GM19452 (cell line): ENCODE data around the gene EFNB3.

ENCODE experiments used
- ATAC-seq: cut with Tn5 transposase; IDR thresholded peaks from one replicate; pipeline ENCODE4 v1.9.1; 2021; ENCODE audit not compliant: unreplicated experiment

Gene EFNB3

DNA sequence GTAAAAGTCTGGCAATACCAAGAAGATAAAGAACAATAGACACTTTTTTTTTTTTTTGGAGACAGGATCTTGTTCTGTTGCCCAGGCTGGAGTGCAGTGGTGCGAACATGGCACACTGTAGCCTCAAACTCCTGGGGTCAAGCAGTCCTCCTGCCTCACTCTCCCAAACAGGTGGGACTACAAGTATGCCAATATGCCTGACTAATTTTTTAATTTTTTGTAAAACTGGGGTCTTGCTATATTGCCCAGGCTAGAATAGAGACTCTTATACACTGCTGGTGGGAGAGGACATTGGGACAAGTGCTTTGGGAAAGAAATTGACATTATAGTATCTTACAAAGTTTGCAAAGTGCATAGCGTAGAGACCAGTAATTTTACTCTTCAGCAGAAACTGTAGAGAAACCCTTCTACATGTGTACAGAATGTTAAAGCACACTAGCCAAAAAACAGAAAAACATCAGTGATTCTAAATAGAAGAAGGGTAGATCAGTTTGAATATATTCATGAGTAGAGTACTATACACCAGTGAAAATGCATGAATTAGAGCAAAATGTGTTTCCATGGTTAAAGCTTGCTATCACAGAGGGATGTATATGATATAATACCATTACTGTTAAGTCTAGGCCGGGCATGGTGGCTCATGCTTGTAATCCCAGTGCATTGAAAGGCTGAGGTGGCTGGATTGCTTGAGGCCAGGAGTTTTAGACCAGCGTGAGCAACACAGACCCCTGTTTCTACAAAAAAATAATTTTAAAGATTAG lies 7.0 kb upstream of the EFNB3 start:
- no peak for ATAC-seq

DNA sequence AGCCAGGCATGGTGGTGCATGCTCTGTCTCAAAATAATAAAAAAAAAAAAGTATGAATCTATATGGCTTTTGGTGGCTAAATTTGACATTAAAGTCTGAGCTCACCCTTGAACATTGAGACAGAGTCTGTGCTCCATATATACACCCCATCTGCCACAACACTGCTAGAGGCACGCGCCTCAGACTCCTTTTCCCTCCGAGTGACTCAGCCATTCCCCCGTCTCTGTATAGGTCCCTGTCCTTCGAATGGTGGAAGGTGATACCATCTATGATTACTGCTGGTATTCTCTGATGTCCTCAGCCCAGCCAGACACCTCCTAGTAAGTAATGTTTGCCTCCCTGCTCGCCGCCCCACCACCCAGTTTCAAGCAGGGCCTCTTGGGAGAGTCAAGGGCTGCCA lies 4.5 kb upstream of the EFNB3 start:
- no peak for ATAC-seq

DNA sequence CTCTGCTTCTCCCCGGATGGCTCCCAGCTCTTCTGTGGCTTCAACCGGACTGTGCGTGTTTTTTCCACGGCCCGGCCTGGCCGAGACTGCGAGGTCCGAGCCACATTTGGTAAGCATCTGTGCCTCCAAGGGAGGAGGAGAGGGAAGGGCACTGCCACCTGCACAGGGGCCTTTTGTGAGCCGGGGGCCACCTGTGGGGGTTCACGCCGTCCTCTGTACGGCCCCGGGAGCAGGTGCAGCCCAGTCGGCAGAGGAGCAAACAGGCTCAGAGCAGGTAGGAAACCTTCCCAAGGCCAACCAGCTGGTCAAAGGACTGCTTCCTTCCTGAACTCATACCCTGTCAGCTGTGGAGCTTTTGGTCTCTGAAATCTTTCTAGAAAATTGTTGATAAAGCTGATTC lies 3.3 kb upstream of the EFNB3 start:
- no peak for ATAC-seq

DNA sequence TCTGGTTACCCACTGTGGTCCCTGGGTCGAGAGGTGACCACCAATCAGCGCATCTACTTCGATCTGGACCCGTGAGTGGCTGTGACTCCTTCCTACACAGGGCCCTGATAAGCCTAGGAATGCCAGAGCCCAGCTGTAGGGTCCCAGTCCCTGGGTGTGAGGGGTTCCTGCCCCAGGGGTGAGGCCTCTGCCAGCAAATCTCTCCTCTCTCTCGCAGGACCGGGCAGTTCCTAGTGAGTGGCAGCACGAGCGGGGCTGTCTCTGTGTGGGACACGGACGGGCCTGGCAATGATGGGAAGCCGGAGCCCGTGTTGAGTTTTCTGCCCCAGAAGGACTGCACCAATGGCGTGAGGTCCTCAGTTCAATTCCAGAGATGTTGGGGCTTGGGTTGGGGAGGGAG lies 2.2 kb upstream of the EFNB3 start:
- no peak for ATAC-seq

DNA sequence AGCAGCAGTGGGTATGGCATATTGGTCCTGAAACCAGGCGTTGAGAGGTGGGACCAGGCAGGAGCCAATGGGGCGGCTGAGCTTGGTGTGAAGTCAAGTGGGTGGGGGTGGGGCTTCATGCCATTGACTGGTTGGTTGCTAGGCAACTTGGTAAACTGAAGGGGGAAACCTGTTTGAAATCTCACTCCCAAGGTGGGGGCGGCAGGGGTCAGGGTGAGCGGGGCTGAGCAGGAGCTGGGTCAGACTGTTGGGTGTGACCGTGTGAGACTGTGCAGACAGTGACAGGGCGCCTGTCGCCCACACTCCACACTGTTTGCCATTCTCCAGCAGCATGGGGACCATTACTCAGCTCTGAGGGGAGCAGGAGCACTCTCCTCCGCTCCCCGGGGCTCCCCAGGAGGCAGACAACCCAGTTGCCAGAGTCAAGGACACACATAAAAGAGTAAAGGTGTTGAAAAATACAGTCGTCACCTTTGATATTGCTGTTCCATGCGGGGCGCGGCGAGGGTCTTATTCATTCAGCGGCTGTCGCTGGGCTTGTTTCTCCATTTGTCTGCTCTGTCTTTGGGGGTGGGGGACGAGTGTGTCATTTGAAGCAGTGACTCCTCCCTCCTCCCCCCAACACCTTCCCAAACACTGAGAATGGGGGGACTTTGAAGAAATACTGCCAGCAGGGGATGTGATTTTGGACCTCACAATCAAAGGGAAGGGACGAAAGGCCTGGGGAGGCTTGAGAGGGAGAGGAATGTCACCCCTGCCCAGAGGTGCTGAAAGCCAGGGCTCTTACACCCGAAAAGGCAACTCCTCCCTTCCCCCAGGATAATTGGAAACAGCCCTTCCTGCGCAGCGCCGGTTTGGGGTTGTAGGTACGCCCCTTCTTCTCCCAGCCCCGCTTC lies 1.2 kb upstream of the EFNB3 start:
- ATAC-seq: no peak

DNA sequence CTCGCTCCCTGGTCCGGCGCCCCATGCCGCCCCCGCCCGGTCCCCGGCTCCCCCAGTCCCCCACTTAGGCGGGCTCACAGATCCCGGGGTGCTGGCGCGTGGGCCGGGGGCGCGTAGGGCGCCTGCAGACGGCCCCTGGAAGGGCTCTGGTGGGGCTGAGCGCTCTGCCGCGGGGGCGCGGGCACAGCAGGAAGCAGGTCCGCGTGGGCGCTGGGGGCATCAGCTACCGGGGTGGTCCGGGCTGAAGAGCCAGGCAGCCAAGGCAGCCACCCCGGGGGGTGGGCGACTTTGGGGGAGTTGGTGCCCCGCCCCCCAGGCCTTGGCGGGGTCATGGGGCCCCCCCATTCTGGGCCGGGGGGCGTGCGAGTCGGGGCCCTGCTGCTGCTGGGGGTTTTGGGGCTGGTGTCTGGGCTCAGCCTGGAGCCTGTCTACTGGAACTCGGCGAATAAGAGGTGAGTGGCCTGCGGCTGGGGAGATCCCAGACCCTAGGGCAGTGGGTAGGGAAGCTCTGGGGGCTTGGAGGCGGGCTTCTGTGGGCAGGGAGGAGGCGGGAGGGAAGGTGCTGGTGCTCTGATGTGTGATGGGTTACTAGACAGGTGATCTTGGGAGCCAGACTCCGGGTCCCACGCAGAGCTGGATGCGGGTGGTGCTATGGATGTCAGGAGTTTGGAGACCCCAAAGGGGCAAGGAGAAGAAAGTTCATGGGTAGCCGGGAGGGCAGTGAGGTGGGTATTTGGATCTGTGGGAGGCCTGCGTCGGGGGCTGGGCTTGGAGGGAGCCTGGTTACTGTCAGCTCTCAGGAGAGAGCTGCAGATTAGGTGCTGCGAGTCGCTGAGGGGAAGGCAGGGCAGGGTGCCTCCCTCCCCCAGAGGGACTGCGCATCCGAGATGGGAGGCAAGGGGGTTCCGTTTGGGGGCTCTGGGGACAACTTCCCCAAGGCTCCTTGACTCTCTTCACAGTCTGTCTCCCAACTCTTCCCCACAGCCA lies 560 bp downstream of the EFNB3 start:
- no peak for ATAC-seq

DNA sequence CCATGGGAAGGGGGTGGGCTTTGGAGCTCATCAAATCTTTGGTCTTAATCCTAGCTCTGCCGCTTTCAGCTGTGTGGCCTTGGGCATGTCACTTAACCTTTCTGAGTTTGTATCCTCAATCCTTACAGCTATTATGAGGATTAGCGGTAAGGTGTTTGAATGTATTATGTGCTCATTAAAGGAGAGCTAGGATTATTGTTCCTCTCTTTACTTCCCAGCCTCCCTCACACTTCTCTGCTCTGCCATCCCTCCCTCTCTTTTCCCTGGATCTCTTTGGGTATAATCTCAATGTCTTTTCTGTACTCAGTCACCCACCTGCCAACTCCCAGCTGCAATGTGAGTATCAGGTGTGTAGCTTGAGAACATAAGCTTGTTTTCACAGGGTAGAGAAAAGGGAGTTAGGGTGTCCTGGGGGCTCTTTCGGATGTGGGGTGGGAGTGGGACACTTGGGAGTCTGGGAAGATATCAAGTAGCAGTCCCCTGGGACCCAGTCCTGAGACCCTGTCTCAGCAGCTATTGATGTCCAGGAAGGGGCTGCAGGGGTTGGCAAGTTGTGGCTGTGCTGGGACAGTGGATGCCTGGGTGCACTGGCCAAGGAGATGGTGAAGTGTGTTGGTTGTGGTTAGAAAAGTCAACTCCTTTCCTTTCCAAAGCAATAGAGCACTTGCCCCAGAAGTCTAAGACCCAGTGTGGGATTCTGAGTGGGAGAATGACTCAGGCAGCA lies 1.8 kb downstream of the EFNB3 start:
- ATAC-seq: no peak

DNA sequence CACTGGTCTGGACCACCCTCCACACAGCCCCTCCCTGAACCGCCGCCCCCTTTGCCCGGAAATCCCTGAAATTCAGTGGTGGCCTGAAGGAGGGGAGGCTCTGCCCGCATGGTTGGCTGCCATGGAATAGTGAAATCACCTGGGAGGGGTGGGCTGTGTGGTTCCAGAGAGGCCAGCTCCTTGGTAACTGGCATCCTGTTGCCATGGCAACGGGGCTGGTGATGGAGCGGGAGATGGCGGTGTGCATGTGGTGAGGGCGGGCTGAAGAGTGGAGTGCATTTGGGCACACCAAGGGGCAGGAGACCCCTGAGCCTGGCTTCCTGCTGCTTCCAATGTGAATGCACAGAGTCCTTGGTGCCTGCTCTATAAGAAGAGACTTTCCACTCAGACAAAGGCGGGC lies 2.4 kb downstream of the EFNB3 start:
- no peak for ATAC-seq

DNA sequence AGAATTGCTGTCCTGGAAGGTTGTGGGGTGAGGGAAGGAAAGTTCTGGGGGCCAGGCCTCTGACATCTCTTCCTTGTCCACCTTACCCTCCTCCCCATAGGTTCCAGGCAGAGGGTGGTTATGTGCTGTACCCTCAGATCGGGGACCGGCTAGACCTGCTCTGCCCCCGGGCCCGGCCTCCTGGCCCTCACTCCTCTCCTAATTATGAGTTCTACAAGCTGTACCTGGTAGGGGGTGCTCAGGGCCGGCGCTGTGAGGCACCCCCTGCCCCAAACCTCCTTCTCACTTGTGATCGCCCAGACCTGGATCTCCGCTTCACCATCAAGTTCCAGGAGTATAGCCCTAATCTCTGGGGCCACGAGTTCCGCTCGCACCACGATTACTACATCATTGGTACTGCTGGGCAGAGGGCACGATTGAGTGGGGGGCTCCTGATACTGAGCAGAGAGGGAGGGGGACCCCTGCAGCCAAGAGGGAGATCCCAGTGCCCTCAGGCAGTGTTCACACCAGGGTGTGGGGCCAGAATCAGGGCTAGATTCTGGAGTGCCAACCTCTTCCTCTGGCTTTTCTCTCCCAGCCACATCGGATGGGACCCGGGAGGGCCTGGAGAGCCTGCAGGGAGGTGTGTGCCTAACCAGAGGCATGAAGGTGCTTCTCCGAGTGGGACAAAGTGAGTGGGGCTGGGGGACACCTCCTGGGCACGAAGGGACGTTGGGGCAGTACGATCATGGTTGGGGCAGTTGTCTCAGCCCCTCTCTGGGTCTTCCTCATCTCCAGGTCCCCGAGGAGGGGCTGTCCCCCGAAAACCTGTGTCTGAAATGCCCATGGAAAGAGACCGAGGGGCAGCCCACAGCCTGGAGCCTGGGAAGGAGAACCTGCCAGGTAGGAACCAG lies 3.1 kb downstream of the EFNB3 start:
- ATAC-seq: no peak

DNA sequence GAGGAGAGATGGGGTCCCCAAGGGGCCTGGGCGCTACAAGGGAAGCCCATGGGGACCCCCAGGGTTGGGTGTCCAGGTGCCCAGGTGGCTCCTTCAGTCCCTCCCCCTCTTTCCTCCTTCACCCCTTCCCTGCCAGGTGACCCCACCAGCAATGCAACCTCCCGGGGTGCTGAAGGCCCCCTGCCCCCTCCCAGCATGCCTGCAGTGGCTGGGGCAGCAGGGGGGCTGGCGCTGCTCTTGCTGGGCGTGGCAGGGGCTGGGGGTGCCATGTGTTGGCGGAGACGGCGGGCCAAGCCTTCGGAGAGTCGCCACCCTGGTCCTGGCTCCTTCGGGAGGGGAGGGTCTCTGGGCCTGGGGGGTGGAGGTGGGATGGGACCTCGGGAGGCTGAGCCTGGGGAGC lies 4.0 kb downstream of the EFNB3 start:
- ATAC-seq: no peak

DNA sequence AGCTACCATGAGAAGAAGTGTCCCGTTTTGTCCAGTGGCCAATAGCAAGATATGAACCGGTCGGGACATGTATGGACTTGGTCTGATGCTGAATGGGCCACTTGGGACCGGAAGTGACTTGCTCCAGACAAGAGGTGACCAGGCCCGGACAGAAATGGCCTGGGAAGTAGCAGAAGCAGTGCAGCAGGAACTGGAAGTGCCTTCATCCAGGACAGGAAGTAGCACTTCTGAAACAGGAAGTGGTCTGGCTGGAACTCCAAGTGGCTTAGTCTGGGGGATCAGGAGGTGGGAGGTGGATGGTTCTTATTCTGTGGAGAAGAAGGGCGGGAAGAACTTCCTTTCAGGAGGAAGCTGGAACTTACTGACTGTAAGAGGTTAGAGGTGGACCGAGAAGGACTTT lies 5.3 kb downstream of the EFNB3 start:
- no peak for ATAC-seq

DNA sequence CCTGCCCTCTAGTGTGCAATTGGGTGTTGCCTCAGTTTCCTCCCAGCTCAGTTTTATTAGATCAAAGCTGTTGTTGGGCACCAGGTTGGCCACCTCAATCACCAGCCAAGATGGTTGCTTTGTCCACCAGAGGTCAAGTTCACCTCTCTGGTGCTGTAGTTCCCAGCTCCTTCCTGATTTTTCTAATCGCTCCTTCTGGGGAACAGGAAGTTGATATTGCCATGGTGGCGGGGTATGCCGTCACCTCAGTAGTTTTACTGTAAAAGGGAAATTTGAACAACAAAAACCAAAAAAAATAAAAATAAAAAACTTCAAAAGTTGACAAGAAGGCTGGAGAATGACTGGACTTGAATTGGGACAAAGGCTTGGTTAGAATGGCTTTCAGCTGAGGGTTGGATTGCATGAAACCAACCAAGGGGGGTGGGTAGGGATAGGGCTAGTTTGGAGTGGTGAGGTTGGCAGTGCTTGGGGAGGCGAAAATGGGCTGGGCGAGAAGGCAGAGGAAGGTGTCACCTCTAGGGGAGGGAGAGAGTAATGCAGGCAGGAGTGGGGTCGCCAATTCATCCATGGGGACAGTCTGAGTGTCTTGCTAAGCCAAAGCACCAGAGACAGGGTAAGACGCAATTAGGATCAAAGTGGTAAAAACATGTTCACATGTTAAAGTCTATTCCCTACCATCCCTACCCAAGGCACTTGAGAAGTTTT lies 6.2 kb downstream of the EFNB3 start:
- ATAC-seq: no peak

DNA sequence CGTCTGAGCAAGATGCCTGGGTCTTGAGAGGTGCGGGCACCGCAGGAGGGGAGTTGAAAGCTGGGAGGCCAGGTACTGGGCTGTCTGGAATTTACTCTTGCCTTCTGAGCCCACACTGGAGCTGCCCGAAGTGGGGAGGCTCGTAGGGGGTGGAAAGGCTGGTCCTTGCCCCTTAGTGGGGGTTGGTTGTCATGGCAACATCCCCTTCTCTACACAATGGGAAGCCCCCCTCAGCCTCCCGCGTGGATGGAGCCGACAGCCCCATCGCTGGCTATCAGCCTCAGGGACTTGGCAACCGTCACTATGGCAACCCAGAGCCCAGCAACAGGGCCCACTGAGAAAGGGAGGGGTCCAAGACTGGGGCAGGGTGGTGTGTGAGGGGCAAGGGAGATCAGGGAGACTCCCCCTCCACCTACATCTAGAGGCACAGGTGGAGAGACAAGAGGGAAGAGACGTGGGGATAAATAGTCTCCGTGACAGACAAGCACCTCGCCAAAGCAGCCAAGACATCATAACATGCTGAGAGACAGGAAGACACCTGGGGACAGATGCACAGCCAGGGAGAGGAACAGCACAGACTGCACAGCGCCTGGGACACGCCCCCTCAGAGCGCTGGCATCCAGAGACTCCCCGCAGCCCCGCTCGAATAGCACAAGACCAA lies 7.2 kb downstream of the EFNB3 start:
- ATAC-seq: no peak

DNA sequence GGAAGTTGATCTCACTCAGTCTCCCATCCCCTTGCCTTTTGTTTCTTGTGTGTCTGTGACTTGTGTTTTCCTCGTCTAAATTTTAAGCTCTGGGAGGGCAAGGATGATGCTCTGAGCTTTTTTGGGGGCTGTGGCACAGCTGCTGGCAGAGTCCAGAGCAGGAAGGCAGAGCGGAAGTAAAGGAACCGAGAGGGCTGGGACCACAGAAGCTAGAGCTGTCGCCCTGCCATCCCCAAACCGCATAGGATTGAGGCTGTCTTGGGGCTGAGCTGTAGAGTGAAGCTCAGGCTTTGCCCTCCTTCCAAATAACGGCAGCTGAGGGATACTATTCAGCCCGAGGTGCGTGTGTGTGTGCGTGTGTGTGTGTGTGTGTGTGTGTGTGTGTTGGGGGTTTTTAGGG lies 8.8 kb downstream of the EFNB3 start:
- no peak for ATAC-seq

DNA sequence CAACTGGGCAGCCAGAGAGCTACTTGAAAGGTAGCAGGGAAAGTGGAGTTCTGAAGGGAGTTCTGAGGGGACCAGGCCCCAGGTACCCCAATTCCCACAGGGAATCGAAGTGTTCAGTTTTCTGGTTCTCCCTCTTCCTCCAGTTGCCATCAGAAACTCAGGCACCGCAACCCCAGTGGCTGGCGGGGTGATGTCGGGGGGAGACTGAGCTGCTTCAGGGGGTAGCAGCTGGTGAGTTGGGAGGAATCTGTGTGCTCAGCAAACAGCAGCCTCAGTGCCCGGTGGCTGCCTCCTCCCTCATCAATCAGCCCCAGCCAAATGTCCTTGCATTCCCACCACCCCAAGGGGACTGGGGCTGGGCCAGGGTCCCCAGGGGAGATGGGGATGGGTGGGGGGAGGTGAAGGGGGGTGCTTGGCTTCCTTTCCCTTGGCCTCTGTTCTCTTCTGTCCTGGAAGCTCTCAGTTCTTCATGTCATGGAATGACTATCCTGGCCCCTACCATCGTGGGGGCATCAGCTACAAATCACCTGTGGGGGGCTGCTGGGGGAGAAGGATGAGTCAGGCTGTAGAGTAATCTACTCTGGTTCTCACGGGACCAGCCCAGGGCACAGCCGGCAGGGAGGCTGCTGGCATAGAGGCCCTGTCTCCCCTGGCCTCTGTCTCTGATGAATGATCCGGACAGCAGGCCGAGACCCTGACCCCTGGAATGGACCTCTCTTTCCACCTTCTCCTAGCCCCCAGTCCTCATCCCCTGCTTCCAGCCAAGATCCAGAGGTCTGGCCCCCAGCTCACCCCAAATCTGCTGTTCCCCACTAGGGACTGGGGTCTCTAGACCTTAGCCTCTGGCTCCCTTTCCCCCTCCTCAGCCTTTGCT lies 10.0 kb downstream of the EFNB3 start:
- no peak for ATAC-seq

DNA sequence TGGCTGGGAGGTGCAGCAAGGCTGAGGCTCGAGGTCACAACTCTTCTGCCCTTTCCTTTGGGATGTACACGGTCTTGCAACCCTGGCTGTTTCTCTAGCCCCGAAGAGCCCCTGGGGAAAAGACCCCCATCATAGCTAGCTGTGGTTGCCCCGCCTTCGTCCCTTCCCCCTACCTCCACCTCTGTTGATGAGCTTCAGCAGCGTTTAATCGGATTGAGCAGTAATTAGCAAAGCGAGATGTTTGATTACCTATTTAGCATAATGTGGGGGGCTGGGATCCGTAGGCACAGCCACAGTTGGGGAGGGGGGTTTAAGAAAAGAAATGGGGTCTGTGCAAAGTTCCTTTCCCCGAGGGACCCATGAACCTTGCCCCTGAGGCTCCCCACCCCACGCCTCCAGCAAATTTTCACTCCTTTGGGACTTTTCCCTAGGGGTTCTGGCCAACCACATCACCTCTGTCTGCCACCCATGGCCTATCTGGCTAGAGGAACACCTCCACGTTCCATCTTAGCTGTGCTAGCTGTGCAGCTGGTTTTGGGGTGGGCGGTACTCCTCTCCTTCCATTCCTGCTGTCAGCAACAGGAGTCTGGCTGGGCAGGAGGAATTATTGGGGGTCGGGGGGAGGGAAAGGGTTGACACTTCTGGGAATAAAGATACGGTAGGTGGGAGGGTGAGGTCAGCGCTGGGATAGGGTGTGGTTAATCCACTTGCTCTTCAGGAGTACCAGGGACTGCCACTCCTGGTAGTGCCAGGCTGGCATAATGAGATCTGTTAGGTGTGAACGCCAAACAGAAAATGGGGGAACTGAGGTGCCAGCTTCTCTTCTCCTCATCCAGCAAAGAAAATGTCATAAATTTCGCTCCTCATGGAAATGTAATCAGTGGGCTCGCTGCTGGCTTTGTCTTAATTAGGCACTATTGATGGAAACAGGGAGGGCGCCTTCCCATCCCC lies 11.2 kb downstream of the EFNB3 start:
- ATAC-seq: no peak
